Measurements from ENCODE around the gene ELP5.

ELP5 gene

DNA sequence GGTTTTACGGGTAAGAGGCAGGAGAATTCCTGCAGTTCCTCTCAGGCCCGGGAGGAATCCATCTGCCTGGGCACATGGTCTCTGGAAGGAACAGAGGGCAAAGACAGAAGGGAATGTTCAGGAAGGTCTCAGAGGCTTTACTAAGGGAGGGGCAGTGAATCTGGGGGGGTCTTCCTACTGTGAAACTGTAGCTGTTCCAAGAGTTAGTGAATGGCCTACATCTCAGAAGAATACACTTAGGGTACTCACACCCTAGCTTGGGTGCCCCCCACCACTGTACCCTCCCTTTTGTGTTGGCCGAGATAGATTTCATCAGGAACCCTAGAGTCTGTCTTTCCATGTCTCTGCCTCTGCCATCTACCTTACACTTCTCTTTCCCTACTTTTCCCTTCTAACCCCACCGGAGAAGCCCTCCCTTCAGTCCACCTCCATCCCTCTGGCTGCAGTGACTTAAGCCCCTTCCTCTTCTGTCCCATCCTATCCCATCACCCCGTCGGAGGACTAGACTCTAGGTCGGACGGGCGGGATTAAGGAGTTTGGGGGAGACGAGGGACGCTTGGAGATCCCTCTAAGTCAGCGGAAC is 32.7 kb upstream of the ELP5 start:
- no peak for DNase-seq

GRCh38 chr17:7219812-7220592 is 32.0 kb upstream of the ELP5 start, which contains the start of the genes ACADVL and DLG4:
Gene ACADVL (plus strand): TSS chr17:7219938. CDS start chr17:7219985, 47 bp downstream.
Gene DLG4 (minus strand): TSS chr17:7219836.
- peak; percentile 86 for DNase-seq

DNA sequence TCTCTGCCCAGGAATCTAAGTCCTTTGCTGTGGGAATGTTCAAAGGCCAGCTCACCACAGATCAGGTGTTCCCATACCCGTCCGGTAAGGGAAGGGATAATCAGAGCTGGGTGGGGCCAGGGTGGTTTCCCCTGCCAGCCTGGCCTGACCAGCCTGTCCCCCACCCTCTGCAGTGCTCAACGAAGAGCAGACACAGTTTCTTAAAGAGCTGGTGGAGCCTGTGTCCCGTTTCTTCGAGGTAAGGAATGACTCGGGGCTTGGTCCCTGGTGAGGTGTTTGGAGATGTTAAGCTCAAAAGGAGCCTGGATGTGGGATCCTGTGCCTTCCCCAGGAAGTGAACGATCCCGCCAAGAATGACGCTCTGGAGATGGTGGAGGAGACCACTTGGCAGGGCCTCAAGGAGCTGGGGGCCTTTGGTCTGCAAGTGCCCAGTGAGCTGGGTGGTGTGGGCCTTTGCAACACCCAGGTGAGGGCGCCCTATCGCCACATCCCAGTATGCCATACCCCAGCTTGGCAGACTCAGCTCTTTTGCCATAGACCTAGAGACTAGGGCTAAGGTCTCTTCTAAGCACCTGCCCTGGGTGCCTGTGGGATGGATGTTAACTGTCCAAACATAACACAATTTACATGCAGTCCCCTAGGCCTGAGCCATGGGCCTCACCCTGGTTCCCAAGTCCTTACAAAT is 31.3 kb upstream of the ELP5 start:
- DNase-seq: peak; percentile 42

- no peak for DNase-seq
Observed at GRCh38 chr17:7221278-7222092, 30.5 kb upstream of the ELP5 start.

DNA sequence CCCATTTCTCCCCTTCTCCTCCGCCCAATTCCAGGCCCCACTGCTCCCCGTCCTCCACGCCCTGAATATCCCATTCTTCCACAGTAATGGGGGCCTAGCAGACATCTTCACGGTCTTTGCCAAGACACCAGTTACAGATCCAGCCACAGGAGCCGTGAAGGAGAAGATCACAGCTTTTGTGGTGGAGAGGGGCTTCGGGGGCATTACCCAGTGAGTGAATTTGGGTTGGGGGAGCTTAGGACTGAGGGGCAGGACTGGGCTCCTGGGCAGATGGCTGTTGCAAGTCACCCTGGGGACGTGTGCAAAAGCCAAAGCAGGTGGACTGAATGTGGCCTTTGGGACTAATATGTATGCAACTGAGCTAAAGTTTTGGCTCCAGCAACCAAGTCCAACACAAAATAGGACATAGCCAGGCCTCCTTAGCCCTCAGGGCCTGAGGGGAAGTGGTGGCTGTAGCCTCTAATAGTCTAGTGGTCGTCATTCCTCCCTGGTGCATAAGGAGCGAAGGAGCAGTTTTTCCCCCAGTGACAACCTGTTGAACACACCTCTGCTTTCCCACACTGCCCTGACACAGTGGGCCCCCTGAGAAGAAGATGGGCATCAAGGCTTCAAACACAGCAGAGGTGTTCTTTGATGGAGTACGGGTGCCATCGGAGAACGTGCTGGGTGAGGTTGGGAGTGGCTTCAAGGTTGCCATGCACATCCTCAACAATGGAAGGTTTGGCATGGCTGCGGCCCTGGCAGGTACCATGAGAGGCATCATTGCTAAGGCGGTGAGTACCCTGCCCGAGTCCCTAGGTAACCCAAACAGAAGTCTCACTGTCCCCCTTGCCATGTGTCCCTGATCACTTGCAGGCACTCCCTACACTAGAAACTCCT is 29.7 kb upstream of the ELP5 start:
- DNase-seq: no peak

DNA sequence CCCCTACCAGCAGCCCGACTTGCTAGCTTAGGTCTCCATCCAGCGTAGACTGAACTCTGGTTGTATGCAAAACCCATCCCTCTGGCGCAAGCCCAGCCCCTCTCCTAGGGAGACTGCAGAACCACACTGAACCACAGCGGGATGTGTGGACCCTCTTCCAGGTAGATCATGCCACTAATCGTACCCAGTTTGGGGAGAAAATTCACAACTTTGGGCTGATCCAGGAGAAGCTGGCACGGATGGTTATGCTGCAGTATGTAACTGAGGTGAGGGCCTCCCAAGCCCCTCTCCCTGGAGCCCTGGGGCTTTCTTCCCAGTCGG is 29.1 kb upstream of the ELP5 start:
- no peak for DNase-seq

- no peak for DNase-seq
Observed at GRCh38 chr17:7223375-7223774, 28.6 kb upstream of the ELP5 start.

GRCh38 chr17:7224110-7224509 is 27.9 kb upstream of the ELP5 start:
- DNase-seq: no peak

DNA sequence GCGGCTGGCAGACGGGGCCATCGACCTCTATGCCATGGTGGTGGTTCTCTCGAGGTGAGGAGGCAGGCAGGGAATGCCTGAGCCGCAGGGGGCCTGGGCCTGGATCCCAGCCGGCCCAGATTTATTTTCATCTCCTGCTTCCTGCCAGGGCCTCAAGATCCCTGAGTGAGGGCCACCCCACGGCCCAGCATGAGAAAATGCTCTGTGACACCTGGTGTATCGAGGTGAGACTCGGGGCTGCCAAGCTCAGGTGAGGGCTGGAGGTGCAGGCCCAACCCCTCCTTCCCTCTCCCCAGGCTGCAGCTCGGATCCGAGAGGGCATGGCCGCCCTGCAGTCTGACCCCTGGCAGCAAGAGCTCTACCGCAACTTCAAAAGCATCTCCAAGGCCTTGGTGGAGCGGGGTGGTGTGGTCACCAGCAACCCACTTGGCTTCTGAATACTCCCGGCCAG is 27.3 kb upstream of the ELP5 start:
- no peak for DNase-seq

GRCh38 chr17:7225711-7226331 is 26.2 kb upstream of the ELP5 start:
- no peak for DNase-seq

GRCh38 chr17:7226721-7227710 is 25.0 kb upstream of the ELP5 start:
- DNase-seq: no peak

GRCh38 chr17:7228920-7229319 is 23.1 kb upstream of the ELP5 start:
- no peak for DNase-seq

DNA sequence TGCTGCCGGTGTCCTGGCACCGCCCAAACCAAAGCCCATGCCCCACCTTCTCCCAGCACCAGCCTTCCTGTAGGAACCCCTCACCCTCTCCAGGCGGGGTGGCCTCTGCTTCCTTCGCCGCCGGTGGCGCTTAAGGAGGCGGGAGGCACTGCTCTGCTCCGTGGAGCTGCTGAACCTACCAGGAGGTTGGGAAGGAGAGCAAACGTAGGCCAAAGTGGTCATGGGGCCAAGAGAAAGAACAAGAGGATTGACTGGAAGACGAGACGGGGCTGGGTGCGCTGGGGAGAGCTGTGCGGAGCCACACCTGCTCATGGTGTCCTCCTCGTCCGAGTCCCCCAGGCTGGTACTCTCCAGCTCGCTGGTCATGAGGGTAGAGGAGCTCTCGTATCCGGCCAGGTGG is 22.5 kb upstream of the ELP5 start:
- DNase-seq: no peak

DNA sequence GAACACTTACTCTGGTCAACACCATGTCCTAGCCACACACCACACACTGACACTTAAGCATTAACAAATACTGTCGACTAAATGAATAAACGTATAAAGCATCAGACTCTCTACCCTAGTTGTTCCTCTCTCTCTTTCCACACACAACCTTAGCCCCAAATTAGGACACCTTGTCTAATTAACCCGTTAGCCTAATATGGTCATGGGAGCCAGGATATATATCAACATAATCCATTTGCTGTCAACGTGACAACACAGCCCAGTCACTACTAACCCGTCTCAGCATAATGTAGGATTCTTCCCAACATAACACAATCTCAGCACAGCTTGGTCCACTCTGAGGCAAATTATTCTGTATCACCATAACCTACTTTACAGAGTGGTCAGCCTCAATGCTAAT is 19.9 kb upstream of the ELP5 start:
- DNase-seq: no peak

DNA sequence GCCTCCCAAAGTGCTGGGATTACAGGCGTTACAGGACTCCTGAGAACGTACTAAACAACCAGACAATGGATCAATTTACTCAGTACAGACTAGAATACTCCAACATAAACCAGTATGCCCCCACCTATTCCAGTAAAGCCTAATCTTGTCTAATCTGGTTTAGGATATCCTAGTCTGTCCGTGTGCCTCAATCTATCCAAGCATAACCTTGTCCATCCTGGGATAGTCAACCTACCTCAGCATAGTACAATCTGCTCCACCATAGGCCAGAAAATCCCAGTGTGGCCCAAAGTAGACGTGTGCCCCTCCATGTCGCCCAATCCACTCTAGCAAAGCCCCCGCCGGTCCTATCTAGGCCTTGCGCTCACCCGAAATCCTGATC is 18.3 kb upstream of the ELP5 start:
- no peak for DNase-seq

- peak; percentile 93 for DNase-seq
Observed at GRCh38 chr17:7234083-7234951, 17.7 kb upstream of the ELP5 start, which contains the start of gene DVL2. Gene DVL2 (minus strand): TSS chr17:7234517. CDS start chr17:7234262, 255 bp downstream.

DNA sequence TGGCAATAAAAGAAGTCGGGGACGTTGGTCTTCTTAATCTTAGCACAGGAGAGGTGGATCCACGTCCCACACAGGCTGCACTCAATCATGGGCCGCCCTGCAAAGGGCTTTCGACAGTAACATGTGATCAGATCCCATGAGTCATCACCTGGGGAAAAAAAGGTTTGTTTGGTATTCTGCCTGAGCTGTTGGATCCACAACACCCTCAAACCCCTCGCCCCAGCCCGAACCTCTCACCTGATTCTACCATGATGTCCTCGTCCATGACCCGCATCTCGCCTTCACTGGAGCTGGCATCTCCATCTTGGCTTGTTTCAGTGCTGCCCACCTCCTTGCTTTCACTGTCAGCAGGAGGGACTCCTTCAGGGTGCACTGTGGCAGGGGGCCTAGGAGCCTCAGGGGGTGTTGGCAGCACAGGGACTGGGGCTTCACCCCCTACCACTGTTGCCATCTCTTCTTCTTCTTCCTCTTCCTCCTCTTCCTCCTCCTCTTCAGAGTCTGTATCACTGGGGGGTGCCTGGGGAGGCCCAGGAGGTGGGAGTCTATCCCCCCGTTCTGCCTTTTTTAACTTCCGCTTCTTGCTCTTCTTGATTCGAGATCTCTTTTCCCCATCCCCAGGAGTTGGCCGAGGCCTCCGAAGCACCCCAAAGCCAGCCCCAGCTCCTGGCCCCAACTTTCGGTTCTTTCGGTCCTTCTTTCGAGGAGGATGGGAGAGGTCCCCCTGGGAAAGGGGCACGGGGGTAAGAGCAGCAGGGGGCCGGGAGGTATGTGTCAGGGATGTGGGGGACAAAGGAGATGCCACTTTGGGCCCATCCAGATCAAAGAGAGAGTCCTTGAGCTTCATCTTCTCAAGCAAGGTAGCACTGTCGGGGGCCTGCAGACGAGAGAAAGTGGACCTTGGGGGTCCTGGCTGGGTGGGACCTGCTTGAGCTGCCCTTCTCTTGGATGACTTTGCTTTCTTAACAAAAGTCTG is 16.0 kb upstream of the ELP5 start:
- peak; percentile 29 for DNase-seq

DNA sequence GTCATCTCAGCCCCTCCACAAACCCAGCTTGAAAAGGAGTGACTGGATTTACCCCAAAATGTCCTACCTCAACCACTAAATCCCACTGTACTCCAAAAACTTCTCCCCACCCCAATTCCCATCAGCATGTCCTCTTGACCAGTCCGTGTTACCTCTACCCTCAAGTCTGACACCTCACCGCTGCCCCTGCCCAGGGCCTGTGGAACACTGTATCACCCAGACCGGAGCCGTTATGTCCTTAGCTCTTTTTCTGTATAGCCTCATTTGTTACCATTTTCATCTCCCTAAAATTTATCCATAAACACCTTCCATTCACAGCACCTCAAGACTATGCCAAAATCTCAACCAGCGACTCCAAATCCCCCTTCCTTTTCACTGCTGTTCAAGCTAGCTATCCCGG is 15.2 kb upstream of the ELP5 start:
- DNase-seq: no peak
